CD4-positive, alpha-beta T cell treated with Interleukin-4 for 1 hour (primary cell): ENCODE data around the gene CPLX3.

Experiments
- DNase-seq, 2 donors: peaks; one replicate each; pipeline ENCODE4 v3.0.0-alpha.2; 2020 to 2022

The CPLX3 gene

GRCh38 chr15:74830868-74831267 lies 4.4 kb downstream of the CPLX3 start:
- DNase-seq: no peak

DNA sequence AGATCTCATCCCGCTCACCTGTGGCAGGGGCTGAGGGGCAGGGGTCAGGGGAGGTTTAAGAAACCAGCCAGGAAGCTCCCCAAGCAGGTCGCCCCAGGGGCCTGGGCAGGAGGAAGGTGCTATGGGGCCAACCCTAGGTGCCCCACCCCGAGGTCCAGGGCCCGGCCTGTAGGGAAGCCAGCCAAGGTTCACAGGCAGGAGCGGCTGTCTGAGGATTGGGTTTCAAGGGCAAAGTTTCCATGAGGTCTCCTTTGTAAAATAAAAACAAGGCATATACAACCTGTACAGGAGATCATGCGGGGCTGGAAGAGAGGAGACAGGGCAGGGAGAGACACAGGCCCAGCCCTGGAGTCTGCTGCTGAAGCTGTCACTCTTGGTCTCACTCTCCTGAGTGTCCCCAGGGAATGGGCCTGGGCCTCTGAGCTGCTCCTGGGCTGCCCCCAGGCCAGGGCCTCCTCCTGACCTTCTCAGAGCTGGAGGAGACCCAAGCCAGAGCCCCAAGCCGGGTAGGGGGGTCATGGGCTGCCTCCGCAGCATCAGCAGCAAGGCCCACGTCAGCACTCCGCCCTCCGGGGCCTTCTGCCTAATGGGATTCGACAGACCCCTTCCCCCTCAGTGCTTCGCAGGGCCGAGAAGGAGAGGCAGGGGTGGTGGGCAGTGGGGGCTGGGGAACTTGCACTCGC lies 5.5 kb downstream of the CPLX3 start:
- DNase-seq: no peak

DNA sequence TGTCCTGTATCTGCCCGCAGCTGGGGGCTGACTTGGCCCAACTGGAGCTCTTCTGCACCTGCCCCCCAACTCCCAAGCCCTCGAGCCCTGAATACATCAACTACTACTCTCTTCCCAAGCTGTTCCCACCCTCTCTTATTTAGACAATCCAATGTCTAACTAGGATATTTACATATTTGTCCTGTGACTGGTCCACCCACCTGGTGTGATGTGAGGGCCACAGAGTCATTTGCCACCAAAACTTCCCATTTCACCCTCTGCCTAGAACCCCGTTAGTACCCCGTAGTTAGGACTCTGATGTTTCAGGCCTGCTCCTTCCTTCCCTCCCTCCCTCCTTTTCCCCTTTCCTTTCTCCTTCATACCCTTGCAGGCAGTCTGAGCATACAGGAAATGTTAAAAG lies 6.4 kb downstream of the CPLX3 start:
- no peak for DNase-seq

- no peak for DNase-seq
These were observed 7.1 kb downstream of the CPLX3 start for GRCh38 chr15:74833376-74834107.

DNA sequence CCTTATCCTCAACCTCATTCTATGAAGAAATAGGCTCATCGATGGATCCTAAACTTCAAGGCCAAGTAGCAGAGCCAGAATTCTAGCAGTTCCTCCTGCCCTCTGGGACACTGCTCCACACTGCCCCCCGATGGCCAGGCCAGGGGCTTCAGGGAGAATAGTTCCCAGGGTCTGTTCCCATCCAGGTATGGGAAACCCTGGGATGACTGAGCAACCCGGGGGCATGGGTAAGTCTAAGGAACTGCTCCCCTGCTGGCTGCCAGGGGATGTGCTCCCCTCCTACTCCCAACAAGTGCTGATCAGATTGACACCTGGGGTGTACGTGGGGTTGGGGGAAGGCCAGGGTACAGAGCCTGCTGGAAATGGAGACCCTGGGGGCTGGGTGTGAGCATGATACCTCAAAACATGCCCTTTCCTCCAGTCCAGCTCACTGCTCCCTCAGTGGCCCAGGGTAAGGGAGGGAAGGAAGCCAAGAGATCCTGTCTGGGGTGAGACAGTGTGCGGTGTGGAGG lies 8.9 kb downstream of the CPLX3 start:
- peak; percentile 31 to 45 for DNase-seq

GRCh38 chr15:74836846-74837245 lies 10.4 kb downstream of the CPLX3 start:
- no peak for DNase-seq

DNA sequence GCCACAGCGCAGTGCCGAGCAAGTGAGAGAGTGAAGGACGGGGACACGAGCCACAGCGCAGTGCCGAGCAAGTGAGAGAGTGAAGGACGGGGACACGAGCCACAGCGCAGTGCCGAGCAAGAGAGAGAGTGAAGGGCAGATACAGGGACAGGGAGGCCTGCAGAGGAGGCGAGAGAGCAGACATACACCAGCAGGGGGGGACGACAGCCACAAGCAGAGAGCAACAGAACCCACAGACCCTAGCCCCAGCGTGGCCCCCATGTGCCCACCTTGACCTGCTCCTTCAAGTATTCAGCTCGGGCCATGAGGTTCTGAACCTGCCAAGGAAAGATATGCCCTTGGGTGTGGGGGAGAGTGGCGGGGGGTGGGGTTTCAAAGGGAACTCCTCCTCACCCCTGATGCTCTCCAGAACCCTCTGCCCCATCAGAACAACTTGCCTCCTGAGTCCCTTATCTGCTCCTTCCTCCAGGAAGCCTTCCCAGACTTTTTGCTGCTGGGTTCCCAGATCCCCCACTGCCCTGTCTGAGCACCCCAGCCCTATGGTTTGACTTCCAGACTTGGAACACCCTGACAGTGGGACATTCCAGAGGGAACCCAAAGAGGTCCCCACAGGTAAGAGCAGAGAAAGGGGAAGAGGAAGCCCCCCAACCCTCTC lies 11.2 kb downstream of the CPLX3 start:
- DNase-seq: no peak

GRCh38 chr15:74838137-74838516 lies 11.7 kb downstream of the CPLX3 start:
- DNase-seq: no peak

DNA sequence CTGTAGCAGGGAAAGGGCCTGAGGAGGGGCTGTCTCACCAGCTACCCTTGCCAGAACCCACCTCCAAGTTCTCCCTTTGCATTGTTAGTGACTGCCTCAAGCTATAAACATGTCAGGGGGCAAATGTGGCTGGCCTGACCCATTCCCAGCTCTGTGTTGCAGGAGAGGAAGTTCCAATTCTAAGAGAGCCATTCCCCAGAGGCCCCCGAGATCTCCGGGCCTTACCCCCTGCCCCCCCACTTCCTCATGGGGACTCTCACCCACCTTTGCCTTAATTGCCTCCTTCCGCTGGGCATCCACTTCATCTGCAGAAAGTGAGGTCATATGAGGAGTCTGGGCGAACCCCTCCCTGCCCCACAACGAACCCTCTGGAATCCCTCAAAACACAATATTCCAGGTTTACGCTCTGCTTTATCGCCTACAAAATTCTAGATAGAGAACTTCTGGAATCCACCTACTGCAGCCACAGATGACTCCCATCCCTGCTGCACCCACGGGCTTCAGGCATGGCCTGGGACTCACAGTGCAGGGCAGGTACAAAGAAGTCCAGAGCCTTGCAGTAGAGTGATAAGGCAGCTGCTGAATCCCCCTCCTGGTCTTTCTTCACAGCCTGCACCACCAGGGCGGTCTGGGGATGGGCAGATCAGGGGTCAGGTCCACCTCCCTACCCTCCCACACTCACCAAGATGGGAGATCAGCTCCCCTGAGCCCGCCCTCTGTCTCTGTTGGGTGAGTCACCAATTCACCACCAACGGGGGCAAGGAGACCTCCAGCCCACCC lies 12.5 kb downstream of the CPLX3 start:
- no peak for DNase-seq

- DNase-seq: no peak
These were observed 13.3 kb downstream of the CPLX3 start for GRCh38 chr15:74839526-74840395.

DNA sequence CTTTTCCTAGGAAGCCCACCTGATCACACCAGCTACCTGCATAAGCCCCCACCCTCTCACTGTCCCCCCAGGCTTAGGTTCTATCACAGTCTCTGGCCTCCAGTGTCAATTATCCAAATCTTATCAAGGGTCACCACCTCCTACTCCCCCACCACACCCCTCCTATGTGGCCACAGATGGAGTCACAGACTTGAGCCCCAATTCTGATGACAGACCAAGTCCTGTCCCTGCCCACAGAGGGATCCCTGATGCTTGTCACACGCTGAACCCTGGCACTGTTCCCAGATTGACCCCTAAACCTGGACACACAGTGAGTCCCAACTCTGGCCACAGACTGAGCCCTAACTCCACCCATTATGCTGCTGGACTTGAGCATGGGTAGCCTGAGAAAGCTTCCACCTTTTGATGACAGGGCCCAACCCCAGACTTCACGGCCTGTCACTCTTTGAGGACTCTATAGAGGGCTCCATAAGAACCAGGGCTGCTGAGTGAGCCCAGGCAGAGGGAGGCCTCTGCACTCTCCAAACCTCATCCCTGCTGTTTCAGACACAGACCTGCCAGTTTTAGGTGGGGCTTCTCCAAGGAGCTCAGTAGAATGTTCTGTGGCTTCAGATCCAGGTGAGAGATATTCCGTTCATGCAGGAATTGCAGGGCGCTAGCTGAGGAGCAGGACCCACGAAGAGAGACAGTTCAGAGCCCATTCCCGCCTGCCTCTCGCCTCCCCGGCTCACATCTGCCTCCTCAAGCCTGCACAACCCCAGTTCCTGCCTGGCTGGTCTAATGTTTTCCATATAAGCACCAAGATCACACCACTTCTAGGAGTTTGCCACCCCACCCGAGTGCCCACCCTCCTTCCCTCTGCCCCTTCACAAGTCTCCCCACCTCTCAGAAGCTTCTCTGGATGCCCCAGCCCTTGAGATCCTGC lies 14.7 kb downstream of the CPLX3 start:
- DNase-seq: no peak

DNA sequence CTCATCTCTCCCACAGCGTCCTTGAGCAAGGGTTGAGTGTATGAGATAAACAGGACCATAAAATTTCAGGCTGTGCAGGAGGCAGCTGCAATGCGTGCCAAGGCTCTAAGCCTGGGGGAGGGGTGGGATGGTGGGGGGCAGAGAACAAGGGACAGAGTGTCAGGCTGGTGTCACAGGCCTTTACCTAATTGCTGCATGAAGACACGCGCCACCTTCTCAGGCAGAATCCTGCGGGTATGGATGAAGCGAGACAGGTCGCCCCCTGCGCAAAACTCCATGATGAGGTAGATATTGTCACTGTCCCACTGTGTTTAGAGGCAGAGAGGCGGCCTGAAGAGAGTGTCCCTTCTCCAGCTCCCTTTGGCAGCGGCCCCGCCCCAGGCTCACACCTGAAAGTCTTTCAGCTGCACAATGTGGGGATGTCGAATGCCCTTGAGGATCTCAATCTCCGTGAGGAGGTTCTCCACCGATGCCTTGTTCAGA lies 15.5 kb downstream of the CPLX3 start:
- DNase-seq: no peak

DNA sequence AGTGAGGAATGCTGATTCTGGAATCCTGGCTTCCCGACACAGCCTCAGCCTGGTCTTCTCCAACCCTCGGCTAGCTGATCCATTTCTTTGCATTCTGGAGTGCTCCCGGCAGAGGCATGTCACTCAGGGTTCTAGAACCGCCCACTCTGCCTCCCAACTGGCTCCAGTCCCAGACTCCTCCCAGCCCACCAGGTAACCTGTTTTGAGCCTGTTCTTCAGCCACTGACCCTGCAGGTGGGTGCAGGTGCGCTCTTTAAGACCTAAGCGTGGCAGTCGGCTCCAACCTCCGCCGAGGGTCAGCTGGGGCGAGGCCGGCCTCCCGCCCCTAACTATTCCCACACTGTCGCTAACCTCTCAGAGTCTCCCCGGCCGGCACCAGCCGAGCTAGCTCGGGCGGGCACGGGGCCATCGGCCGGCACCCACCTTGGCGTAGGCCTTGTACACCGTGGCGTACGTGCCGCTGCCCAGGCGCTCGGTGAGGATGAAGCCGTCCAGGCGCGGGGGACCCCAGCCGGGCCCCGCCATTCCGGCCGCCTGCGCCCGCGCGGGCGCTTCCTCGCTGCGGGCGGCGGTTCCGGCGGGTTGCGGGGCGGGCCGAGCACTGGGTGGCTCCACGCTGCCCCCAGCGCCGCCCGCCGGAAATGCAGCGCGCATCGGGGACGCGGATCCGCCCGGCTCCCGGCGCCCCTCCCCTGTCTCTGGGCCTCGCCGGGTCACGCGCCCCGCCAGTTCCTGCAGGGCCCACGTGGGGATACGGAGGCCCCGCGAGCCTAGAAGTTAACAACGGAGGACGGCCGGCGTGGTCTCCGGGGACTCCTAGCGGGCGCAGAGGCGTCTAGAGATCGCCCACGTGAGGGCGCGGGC lies 16.4 kb downstream of the CPLX3 start, which contains the start of gene ULK3:
Gene ULK3, minus strand, starts transcription at position 576 of the 864 bp plus-strand sequence. Its CDS starts 51 bp downstream, at position 525.
- DNase-seq: peak; percentile 91 to 92

- no peak for DNase-seq
These were observed 17.0 kb downstream of the CPLX3 start for GRCh38 chr15:74843445-74843828.

- DNase-seq: peak in 1 of 2 donors; percentile 15
These were observed 17.5 kb downstream of the CPLX3 start for GRCh38 chr15:74843891-74844299.

- no peak for DNase-seq
These were observed 18.1 kb downstream of the CPLX3 start for GRCh38 chr15:74844319-74845207.

- DNase-seq: peak; percentile 36 to 58
These were observed 18.8 kb downstream of the CPLX3 start for GRCh38 chr15:74845208-74845568.

DNA sequence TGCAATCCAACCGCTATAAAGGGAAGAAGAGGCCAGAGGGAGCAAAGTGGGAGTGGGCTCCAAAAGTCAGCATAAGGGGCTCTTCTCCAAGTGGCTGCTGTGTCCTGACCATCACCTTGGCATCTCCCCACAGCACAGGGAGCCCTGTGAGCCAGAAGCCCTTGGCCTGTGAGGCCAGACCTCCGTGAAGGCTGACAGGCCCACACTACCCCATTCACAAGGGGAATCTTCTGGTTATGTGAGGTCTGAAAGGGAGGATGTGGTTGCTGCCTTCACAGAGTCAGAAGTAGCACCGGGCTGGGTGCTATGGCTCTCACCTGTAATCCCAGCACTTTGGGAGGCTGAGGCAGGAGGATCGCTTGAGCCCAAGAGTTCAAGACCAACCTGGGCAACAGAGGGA lies 19.2 kb downstream of the CPLX3 start:
- peak in 1 of 2 donors; percentile 30 for DNase-seq

DNA sequence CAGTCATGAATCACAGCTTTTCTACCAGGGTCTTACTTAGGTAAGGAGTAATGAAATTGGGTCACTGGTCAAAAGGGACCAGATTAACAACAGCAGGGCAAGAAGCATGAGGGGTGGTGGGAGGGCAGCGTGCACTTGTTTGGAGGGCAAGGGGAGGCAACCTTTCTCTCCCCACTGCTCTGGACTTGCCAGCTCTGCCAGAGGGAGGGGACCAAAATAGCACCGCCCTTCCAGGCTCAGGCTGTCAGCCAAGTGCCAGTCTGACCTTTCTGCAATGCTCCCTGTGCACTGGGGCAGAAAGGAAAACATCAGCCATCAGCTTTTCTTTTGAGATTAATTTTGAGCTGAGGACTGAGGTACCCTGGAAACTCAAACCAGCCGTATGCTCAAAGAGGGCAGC lies 21.0 kb downstream of the CPLX3 start:
- DNase-seq: no peak
